ELR (cell line): ENCODE data around the gene SLC25A22.

Source experiments
- DNase-seq: peaks from one replicate; pipeline ENCODE4 v3.0.0-alpha.2; 2015; ENCODE audit warnings: low read depth

The SLC25A22 gene

GRCh38 chr11:746289-747157 is 51.6 kb downstream of the SLC25A22 start:
- DNase-seq, result peak; percentile 45

- no peak for DNase-seq
Observed at GRCh38 chr11:745428-745827, 52.7 kb downstream of the SLC25A22 start.

GRCh38 chr11:742571-743201 is 55.4 kb downstream of the SLC25A22 start:
- no peak for DNase-seq

GRCh38 chr11:742156-742546 is 55.9 kb downstream of the SLC25A22 start:
- DNase-seq, result peak; percentile 24
